HepG2 (cell line): ENCODE data around the gene STMN1. TPM values are rescaled to one million over a fixed set of nuclear protein-coding genes. Genes with fewer than 3 reads are reported as not detected.

Experiments used
- AGO1 ChIP-seq: fragments of 200-400 bp; formaldehyde crosslinking; IDR thresholded peaks from 2 replicates; pipeline ENCODE4 v1.6.1; 2017; ENCODE audit warnings: mild to moderate bottlenecking, low read depth, low read length, moderate library complexity; ENCODE audit not compliant: poor library complexity, severe bottlenecking
- FOXM1 ChIP-seq: sonication (generic); formaldehyde crosslinking; IDR thresholded peaks from 2 replicates; pipeline ENCODE4 v1.5.0; 2020; ENCODE audit warnings: missing genetic modification reagents
- GATAD1 ChIP-seq: IDR thresholded peaks from 2 replicates; pipeline ENCODE4 v1.6.1; 2016; ENCODE audit warnings: missing genetic modification reagents, missing compliant biosample characterization
- NFIC ChIP-seq: IDR thresholded peaks from 2 replicates; pipeline ENCODE4 v1.6.1; 2012; ENCODE audit warnings: mild to moderate bottlenecking, low read length, inconsistent platforms
- NR2F1 ChIP-seq, 2 experiments: fragments of 450-650 bp in 1 of 2; formaldehyde crosslinking in 1 of 2; IDR thresholded peaks; 2 replicates each; pipeline versions ENCODE4 v1.5.0 to v1.6.1; 2016 to 2020; ENCODE audit warnings: mild to moderate bottlenecking in 1 of 2, missing compliant biosample characterization in 1 of 2, missing genetic modification reagents in 1 of 2, moderate library complexity in 1 of 2
- NR2F2 ChIP-seq: IDR thresholded peaks from 2 replicates; pipeline ENCODE4 v1.6.1; 2012; ENCODE audit warnings: low read depth, inconsistent platforms, borderline replicate concordance
- NR2F6 ChIP-seq, 2 experiments: IDR thresholded peaks; 2 replicates each; pipeline ENCODE4 v1.6.1; 2016; ENCODE audit warnings: antibody characterized with exemption in 1 of 2, mild to moderate bottlenecking in 1 of 2
- RBM22 ChIP-seq: fragments of 200-400 bp; formaldehyde crosslinking; optimal IDR thresholded peaks from 2 replicates; pipeline ENCODE3; 2017; ENCODE audit warnings: mild to moderate bottlenecking, low read length, moderate library complexity
- SALL1 ChIP-seq: sonication (generic); formaldehyde crosslinking; IDR thresholded peaks from 2 replicates; pipeline ENCODE4 v1.8.0; 2022; ENCODE audit warnings: mild to moderate bottlenecking, missing genetic modification reagents
- SALL2 ChIP-seq: sonication (generic); formaldehyde crosslinking; IDR thresholded peaks from 2 replicates; pipeline ENCODE4 v1.8.1; 2023; ENCODE audit warnings: mild to moderate bottlenecking, missing genetic modification reagents, inconsistent platforms
- SP5 ChIP-seq: IDR thresholded peaks from 2 replicates; pipeline ENCODE4 v1.6.1; 2016; ENCODE audit warnings: low read depth, borderline replicate concordance
- TCF7L2 ChIP-seq: IDR thresholded peaks from 2 replicates; pipeline ENCODE4 v1.6.1; 2011; ENCODE audit warnings: mild to moderate bottlenecking, low read depth, low read length, moderate library complexity
- ZNF235 ChIP-seq: sonication (generic); formaldehyde crosslinking; IDR thresholded peaks from 2 replicates; pipeline ENCODE4 v1.8.1; 2023; ENCODE audit warnings: mild to moderate bottlenecking, missing genetic modification reagents, borderline replicate concordance
- ZNF260 ChIP-seq: sonication (generic); formaldehyde crosslinking; IDR thresholded peaks from 2 replicates; pipeline ENCODE4 v1.4.0; 2020; ENCODE audit warnings: missing genetic modification reagents, low read depth, mild to moderate bottlenecking, borderline replicate concordance
- ZNF564 ChIP-seq: sonication (generic); formaldehyde crosslinking; IDR thresholded peaks from 2 replicates; pipeline ENCODE4 v1.8.1; 2023; ENCODE audit warnings: mild to moderate bottlenecking, missing genetic modification reagents
- ZNF841 ChIP-seq: sonication (generic); formaldehyde crosslinking; IDR thresholded peaks from 2 replicates; pipeline ENCODE4 v1.8.1; 2023; ENCODE audit warnings: missing genetic modification reagents, borderline replicate concordance
- polyA plus RNA-seq, 8 experiments: library from polyadenylated mRNA; depleted of rRNA in 3 of 8; stranded (reverse) in 7 of 8; unstranded in 1 of 8; fragments of >200 nt; fragmentation: Illumina TruSeq in 4 of 8; extraction: Trizol in 4 of 8; gene quantifications; 2 replicates each; pipeline versions ENCODE4 v1.2.1 to v1.2.3, GENCODE V29; 2011 to 2016; ENCODE audit warnings: low read depth in 4 of 8, missing spikeins in 1 of 8, mixed read lengths in 1 of 8; ENCODE audit not compliant: insufficient read depth in 1 of 8
- total RNA-seq, 5 experiments: library from RNA; depleted of rRNA; stranded (reverse); fragments of >200 nt; fragmentation: Illumina TruSeq; extraction: Trizol; gene quantifications; 2 replicates each; pipeline ENCODE4 v1.2.3, GENCODE V29; 2016; ENCODE audit warnings: low read depth in 1 of 5
- TF ChIP-seq, protein P1 (sequence below): sonication (generic); formaldehyde crosslinking; conservative IDR thresholded peaks from 2 replicates; pipeline ENCODE4 v1.8.0; 2022; ENCODE audit warnings: low read depth, missing genetic modification reagents
- TF ChIP-seq, protein P2 (sequence below): sonication (generic); formaldehyde crosslinking; IDR thresholded peaks from 2 replicates; pipeline ENCODE4 v1.9.0; 2022; ENCODE audit warnings: missing genetic modification reagents, mild to moderate bottlenecking, borderline replicate concordance
- TF ChIP-seq, protein P3 (sequence below): IDR thresholded peaks from 2 replicates; pipeline ENCODE4 v1.6.1; 2016; ENCODE audit warnings: missing genetic modification reagents, missing compliant biosample characterization
- TF ChIP-seq, protein P4 (sequence below): sonication (generic); formaldehyde crosslinking; IDR thresholded peaks from 2 replicates; pipeline ENCODE4 v1.8.0; 2022; ENCODE audit warnings: mild to moderate bottlenecking, missing genetic modification reagents; ENCODE audit not compliant: insufficient replicate concordance
- TF ChIP-seq, protein P5 (sequence below): sonication (generic); formaldehyde crosslinking; IDR thresholded peaks from 2 replicates; pipeline ENCODE4 v1.4.0; 2020; ENCODE audit warnings: missing genetic modification reagents, borderline replicate concordance

The STMN1 gene
- total and polyA plus RNA-seq, 2 of the 13 experiments (the other 11 are each of a cell fraction or from before 2014, with no cell fraction given) = 45.9 to 409 TPM

DNA sequence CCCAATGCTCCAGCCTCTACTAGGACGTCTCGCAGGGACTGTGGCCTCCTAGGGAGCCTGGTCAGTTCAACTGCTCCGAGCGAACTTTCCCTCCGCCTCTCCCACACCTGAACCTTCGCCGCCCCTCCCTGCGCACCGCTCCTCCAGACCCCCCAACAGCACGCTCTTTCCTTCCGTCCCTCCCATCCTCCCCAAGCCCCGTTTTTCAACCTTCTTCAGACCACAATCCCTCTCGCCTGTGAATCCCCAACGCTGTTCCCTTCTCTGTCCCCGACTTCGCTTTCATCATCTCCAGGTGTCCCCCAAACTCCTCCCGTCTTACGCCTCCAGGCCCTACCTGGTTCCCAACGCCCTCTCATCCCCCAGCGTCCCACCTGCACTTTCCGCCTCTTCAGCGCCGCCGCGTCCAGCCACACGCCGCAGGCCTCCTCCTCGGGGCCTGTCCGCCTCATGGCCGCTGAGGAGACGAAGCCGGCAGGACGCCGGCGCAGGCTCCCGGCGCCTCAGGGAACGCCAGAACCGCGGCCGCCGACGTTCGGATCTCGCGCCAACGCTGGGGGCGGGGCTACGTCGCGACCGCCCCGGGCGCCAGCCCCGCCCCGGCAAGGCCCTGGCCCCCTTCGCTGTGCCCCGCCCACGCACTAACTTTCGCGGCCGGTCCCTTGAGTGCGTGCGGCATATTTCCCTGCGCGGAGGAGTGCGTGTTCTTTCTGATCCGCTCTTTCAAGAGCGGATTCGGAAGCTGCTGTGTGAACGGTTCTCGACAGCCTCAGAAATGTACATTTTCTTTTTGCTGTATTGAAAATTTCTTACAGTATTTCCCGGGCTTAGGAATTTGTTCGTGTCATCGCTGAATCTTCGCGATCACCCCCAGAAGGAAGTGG, 47.1 kb downstream of the STMN1 start, which contains the start of gene AUNIP (continued):
- TF ChIP-seq, protein P1, sequence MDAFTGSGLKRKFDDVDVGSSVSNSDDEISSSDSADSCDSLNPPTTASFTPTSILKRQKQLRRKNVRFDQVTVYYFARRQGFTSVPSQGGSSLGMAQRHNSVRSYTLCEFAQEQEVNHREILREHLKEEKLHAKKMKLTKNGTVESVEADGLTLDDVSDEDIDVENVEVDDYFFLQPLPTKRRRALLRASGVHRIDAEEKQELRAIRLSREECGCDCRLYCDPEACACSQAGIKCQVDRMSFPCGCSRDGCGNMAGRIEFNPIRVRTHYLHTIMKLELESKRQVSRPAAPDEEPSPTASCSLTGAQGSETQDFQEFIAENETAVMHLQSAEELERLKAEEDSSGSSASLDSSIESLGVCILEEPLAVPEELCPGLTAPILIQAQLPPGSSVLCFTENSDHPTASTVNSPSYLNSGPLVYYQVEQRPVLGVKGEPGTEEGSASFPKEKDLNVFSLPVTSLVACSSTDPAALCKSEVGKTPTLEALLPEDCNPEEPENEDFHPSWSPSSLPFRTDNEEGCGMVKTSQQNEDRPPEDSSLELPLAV (CRISPR knock-in tag) = peak; percentile 84; the same call in 1 of the 2 replicates
- TF ChIP-seq RBM22 = no peak
- peak; percentile 49; the same call in 1 of the 2 replicates for TF ChIP-seq FOXM1
- TF ChIP-seq, protein P2, sequence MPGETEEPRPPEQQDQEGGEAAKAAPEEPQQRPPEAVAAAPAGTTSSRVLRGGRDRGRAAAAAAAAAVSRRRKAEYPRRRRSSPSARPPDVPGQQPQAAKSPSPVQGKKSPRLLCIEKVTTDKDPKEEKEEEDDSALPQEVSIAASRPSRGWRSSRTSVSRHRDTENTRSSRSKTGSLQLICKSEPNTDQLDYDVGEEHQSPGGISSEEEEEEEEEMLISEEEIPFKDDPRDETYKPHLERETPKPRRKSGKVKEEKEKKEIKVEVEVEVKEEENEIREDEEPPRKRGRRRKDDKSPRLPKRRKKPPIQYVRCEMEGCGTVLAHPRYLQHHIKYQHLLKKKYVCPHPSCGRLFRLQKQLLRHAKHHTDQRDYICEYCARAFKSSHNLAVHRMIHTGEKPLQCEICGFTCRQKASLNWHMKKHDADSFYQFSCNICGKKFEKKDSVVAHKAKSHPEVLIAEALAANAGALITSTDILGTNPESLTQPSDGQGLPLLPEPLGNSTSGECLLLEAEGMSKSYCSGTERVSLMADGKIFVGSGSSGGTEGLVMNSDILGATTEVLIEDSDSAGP (CRISPR knock-in tag) = peak; percentile 71; the same call in 1 of the 2 replicates
- no peak for TF ChIP-seq ZNF564
- peak; percentile 85 for TF ChIP-seq SALL1
- peak; percentile 87 for TF ChIP-seq SP5 (CRISPR knock-in tag)
- peak; percentile 37 for TF ChIP-seq AGO1
- TF ChIP-seq NR2F2 = no peak
- TF ChIP-seq SALL2 (CRISPR knock-in tag) = peak; percentile 50; the same call in 1 of the 2 replicates
- peak; percentile 94 for TF ChIP-seq ZNF235 (CRISPR knock-in tag)
- no peak for TF ChIP-seq ZNF260
- TF ChIP-seq, protein P3, sequence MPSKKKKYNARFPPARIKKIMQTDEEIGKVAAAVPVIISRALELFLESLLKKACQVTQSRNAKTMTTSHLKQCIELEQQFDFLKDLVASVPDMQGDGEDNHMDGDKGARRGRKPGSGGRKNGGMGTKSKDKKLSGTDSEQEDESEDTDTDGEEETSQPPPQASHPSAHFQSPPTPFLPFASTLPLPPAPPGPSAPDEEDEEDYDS = peak; percentile 98
- TF ChIP-seq, protein P4, sequence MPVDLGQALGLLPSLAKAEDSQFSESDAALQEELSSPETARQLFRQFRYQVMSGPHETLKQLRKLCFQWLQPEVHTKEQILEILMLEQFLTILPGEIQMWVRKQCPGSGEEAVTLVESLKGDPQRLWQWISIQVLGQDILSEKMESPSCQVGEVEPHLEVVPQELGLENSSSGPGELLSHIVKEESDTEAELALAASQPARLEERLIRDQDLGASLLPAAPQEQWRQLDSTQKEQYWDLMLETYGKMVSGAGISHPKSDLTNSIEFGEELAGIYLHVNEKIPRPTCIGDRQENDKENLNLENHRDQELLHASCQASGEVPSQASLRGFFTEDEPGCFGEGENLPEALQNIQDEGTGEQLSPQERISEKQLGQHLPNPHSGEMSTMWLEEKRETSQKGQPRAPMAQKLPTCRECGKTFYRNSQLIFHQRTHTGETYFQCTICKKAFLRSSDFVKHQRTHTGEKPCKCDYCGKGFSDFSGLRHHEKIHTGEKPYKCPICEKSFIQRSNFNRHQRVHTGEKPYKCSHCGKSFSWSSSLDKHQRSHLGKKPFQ = no peak
- no peak for TF ChIP-seq NR2F1 (CRISPR knock-in tag; IDR thresholded peaks at IDR 0.05)
- TF ChIP-seq TCF7L2 = no peak
- TF ChIP-seq, protein P5, sequence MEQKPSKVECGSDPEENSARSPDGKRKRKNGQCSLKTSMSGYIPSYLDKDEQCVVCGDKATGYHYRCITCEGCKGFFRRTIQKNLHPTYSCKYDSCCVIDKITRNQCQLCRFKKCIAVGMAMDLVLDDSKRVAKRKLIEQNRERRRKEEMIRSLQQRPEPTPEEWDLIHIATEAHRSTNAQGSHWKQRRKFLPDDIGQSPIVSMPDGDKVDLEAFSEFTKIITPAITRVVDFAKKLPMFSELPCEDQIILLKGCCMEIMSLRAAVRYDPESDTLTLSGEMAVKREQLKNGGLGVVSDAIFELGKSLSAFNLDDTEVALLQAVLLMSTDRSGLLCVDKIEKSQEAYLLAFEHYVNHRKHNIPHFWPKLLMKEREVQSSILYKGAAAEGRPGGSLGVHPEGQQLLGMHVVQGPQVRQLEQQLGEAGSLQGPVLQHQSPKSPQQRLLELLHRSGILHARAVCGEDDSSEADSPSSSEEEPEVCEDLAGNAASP (CRISPR knock-in tag) = no peak
- TF ChIP-seq ZNF841 (CRISPR knock-in tag) = peak; percentile 79; the same call in 1 of the 2 replicates
- TF ChIP-seq NFIC = no peak
- no peak for TF ChIP-seq NR2F6 (IDR thresholded peaks at IDR 0.05)
- TF ChIP-seq NR2F6 (CRISPR knock-in tag; IDR thresholded peaks at IDR 0.05) = no peak
- TF ChIP-seq GATAD1 (CRISPR knock-in tag) = peak; percentile 62
